HG02870 (cell line): ENCODE data around the gene SLC36A2.
A peak's percentile ranks its signal among the peaks of the same experiment; 100 is the strongest.
"Not testable (repeated sequence)": the region's sequence is repeated elsewhere in the genome, so short reads cannot be mapped to it uniquely, and the experiment has no call there.

ENCODE experiments used
- ATAC-seq: cut with Tn5 transposase; IDR thresholded peaks from one replicate; pipeline ENCODE4 v1.9.1; 2021; ENCODE audit warnings: mild to moderate bottlenecking, moderate library complexity; ENCODE audit not compliant: unreplicated experiment

SLC36A2 gene

GRCh38 chr5:151327585-151327984 lies 19.8 kb downstream of the SLC36A2 start:
- ATAC-seq, result no peak

- ATAC-seq, result no peak
Observed at GRCh38 chr5:151326266-151326665, 21.1 kb downstream of the SLC36A2 start.

- ATAC-seq, result no peak
Observed at GRCh38 chr5:151320481-151320880, 26.9 kb downstream of the SLC36A2 start.

DNA sequence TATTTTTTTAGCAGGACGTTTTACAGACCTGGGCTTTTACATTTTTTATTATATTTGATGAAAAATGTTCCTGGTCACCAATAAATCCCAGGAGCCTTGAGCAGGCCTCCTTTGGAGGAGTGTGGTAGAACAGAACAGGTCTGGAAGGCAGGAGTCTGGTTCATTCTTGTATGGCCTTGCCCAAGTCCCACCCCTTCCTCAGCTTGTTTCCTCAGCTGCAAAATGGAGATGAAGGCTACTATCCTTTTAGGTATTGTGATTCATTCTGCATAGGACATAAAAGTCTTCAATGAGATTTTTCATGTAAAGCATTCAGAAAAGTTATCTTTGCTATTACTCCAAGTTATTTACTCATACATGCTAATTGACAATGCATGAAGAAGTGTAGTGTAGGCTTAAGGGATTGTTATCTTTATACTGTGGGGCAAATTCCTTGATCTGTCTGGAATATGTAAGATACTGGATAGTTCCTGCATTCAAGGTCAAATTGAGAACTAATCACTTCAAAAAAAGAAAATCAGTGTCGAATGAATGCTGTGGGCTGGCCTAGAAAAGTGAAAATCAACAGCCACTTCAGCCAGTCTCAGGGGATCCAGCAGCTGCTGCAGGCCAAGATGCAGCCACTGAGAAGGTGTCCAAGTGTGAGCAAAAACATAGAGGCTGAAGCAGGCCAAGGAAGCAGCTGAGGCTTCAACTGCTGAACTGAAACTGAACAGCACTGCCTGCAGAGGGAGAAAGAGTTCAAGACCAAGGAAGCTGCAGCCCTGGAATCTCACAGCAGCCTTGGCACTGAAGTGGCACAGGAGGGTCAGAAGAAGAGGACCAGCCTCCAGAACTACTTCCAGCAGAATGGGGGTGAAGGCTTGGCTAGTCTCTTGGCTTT lies 28.3 kb downstream of the SLC36A2 start:
- no peak for ATAC-seq

GRCh38 chr5:151317871-151318270 lies 29.5 kb downstream of the SLC36A2 start:
- ATAC-seq, result no peak

DNA sequence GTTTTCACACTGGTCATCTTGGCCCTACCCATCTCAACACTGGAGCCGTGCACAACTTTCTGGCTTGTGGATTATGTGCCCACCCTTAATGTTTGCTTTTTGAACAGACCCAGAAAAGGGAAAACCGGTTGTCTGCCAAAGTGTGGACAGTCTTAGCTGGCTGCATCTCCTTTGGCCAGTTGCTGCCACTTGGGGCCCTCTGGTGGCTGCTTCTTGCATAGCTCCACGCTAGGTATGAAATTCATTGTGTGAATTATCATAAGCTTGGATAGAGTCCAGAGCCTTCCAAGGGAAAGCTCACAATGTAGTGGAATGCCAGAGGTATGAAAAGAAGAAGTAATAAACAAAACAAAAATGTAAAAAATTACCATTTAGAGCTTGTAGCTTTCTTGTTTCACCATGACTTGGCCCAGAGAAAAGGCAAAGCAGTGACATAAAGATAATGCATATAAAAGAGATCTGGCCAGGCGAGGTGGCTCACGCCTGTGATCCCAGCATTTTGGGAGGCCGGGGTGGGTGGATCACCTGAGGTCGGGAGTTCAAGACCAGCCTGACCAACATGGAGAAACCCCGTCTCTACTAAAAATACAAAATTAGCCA lies 31.3 kb downstream of the SLC36A2 start:
- ATAC-seq, result peak; percentile 79

GRCh38 chr5:151313357-151313756 lies 34.0 kb downstream of the SLC36A2 start:
- no peak for ATAC-seq

DNA sequence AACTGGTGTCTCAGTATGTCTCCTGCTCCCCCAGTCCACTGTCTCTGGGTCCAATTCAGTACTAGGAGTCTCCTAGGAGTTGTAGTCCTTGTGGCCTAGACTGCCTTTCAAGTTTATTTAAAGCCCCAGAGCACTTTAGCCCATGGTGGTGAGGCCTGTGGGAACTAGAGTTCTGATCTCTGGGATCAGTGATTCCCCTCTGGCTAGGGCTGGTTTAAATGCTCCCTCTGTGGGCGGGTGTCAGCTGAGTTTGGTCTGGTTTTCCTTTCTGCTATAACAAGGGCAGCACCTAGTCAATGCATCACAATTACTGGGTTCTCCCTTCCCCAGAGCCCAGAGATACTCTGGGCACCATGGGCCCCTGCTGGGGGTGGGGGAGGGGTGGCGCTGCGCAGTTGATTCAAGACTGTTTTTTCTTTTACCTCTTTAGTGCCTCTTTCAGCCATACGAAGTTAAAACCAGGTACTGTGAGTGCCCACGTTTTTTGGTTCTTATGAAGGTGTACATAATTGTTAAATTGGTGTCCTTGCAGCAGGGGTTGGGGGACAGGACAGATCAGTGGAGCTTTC lies 34.5 kb downstream of the SLC36A2 start:
- no peak for ATAC-seq

DNA sequence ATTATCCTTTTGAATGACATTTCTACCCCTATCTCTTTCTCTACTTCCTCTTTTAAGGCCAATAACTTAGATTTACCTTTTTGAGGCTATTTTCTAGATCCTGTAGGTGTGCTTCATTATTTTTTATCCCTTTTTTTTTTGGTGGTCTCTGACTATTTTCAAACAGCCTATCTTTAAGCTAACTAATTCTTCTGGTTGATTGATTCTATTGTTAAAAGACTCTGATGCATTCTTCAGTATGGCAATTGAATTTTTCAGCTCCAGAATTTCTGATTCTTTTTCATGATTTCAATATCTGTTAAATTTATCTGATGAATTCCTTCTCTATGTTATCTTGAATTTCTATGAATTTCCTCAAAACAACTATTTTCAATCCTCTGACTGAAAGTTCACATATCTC lies 36.4 kb downstream of the SLC36A2 start:
- no peak for ATAC-seq

GRCh38 chr5:151309821-151310220 lies 37.5 kb downstream of the SLC36A2 start:
- not testable (repeated sequence) for ATAC-seq

DNA sequence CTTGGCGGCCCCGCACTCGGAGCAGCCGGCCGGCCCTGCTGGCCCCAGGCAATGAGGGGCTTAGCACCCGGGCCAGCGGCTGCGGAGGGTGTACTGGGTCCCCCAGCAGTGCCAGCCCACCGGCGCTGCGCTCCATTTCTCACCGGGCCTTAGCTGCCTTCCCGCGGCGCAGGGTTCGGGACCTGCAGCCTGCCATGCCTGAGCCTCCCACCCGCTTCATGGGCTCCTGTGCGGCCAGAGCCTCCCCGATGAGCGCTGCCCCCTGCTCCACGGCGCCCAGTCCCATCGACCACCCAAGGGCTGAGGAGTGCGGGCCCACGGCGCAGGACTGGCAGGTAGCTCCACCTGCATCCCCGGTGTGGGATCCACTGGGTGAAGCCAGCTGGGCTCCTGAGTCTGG lies 38.1 kb downstream of the SLC36A2 start:
- ATAC-seq, result not testable (repeated sequence)

DNA sequence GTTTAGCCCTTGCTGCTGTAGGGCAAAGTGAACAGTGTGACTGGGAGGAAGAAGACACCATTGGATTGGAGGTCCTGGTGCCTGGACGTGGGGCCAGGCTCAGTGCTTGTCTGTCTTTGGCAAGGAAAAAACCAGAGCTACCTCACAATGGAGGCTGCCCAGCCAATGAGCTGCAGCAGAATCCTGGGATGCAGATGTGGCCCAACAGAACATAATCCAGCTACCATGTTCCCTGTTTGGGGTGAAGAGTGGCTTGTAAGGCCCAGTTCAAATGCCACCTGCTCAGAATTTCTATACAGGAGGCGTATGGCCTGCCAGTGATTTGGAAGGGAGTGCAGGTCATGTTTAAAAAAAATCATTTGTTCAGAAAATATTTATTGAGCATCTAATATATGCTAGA lies 43.7 kb downstream of the SLC36A2 start, which contains the start of gene SLC36A3:
TSS of gene SLC36A3 (minus strand) at position 101 of the 400 bp plus-strand sequence. CDS start 412 bp downstream, outside the sequence.
- no peak for ATAC-seq

DNA sequence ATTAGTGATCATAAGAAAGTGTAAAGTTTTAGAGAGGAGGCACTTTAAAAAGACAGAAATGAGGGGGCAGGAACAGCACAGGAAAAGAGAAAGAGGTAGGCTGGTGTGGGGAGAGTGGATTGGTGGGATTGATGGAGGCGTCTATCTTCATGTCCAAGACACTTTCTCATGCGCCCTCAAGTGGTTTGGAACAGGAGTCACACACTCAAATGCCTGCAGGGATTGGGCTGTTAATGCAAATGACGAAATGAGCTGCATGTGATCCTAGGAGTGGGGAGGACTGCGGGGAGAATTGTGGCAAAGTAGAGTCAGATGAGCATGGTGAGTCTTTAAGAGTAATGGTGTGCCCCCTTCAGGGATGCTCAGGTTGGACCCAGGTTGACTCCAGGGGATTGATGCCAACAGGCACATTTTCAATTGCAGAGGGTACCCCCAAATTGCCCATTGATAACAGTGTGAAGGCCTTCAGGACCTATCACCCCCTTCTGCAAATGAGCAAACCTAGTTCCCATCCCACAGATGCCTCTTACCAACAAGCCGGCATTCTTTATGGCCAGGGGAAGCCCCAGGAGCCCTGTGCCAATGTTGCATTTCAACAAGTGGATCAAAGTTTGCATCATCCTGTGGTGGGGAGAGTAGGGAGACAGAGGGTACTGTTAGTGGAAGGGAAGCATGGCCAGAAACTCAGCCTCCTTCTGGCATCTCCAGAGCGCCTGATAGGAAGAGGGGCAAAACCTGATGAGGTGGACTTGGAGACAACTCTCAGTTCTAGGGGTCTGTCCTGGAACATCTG lies 49.1 kb downstream of the SLC36A2 start:
- no peak for ATAC-seq

GRCh38 chr5:151296974-151297373 lies 50.4 kb downstream of the SLC36A2 start:
- ATAC-seq, result no peak

- ATAC-seq, result no peak
Observed at GRCh38 chr5:151296478-151296830, 50.9 kb downstream of the SLC36A2 start.

GRCh38 chr5:151295791-151296477 lies 51.4 kb downstream of the SLC36A2 start:
- no peak for ATAC-seq

DNA sequence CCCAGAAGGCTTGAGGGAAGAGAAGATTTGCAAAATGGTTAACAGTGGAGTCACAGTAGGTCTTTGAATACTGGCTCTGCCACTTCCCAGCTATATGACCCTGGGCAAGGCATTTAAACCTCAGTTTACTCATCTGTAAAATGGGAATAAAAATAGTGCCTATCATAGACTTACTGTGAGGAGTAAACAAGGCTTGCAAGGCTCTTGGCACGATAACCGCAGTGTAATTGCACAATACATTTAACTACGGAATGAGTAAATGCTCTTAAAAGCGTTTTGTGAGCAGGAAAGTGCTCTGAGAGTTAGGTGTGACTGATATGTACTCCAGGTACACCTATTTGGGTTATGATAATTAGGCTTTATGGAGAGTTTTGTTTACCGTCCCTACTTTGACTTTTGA lies 52.2 kb downstream of the SLC36A2 start:
- no peak for ATAC-seq

- ATAC-seq, result no peak
Observed at GRCh38 chr5:151293624-151294023, 53.7 kb downstream of the SLC36A2 start.

GRCh38 chr5:151288180-151288579 lies 59.2 kb downstream of the SLC36A2 start:
- no peak for ATAC-seq

- no peak for ATAC-seq
Observed at GRCh38 chr5:151286246-151286645, 61.1 kb downstream of the SLC36A2 start.

DNA sequence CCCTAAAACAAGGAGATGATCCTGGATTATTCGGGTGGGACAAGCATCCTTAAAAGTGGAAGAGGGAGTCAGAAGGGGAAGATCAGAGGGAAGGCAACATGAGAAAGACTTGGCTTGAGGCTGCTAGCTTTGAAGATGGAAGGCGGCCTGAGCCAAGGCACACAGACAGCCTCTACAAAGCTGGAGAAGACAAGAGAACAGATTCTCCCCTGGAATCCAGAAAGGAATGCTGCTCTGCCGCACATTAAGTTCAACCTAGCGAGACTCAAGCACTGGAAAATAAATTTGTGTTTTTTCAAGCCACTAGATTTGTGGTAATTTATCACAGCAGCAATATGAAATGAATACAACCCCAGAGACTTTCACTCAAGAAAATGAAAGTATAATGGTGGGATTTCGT lies 61.7 kb downstream of the SLC36A2 start:
- ATAC-seq, result no peak
